Caco-2 (cell line): ENCODE measurements around the gene FCN3. TPM values are rescaled to one million over a fixed set of nuclear protein-coding genes. Genes with fewer than 3 reads are reported as not detected.

Source experiments
- BruUV-seq: library from RNA; stranded (reverse); fragments of 400-500 nt; replicated peaks from 2 replicates; lab custom pipeline; 2021; lab: Mats Ljungman, UMichigan
- CTCF ChIA-PET: fragments of 300-600 bp; sonication (Branson Sonifier 250); formaldehyde crosslinking; loops from one replicate; lab custom pipeline; 2022; ENCODE audit warnings: antibody characterized with exemption; lab: Charles Lee
- POLR2A ChIA-PET: fragments of 300-600 bp; sonication (Branson Sonifier 250); formaldehyde crosslinking; loops from one replicate; lab custom pipeline; 2022; ENCODE audit warnings: antibody characterized with exemption; lab: Charles Lee
- DNase-seq, 2 experiments: peaks; one replicate each; pipeline versions ENCODE4 v3.0.0 to v3.0.0-alpha.2; 2020 to 2022
- H3K27me3 ChIP-seq: replicated peaks from 2 replicates; pipeline ENCODE4 v1.6.0; 2011; ENCODE audit warnings: low read length; ENCODE audit not compliant: control insufficient read depth, insufficient read depth
- H3K36me3 ChIP-seq: 2 replicates; pipeline ENCODE4 v1.5.1; 2011; ENCODE audit warnings: low read length; ENCODE audit not compliant: control insufficient read depth, insufficient read depth
- H3K4me1 ChIP-seq: fragments of 250-450 bp; sonication (Bioruptor Pico); 2 replicates; pipeline ENCODE4 v1.5.1; 2020; ENCODE audit warnings: mild to moderate bottlenecking
- H3K4me3 ChIP-seq: 2 replicates; pipeline ENCODE4 v1.5.1; 2011; ENCODE audit warnings: low read depth, mild to moderate bottlenecking, control low read depth, low read length
- H3K9me3 ChIP-seq: fragments of 250-450 bp; sonication (Bioruptor Pico); 2 replicates; pipeline ENCODE4 v1.5.1; 2020; ENCODE audit warnings: mild to moderate bottlenecking, moderate library complexity
- H3K27ac Mint-ChIP-seq: one replicate; pipeline ENCODE4 v1.8.0; 2022; ENCODE audit warnings: mixed read lengths; ENCODE audit not compliant: unreplicated experiment
- H3K27me3 Mint-ChIP-seq: one replicate; pipeline ENCODE4 v1.8.0; 2022; ENCODE audit warnings: mixed read lengths; ENCODE audit not compliant: insufficient read depth, unreplicated experiment
- H3K36me3 Mint-ChIP-seq: one replicate; pipeline ENCODE4 v1.8.0; 2022; ENCODE audit warnings: mild to moderate bottlenecking, mixed read lengths; ENCODE audit not compliant: insufficient read depth, unreplicated experiment
- H3K4me1 Mint-ChIP-seq: one replicate; pipeline ENCODE4 v1.8.0; 2022; ENCODE audit warnings: low read depth, mixed read lengths; ENCODE audit not compliant: unreplicated experiment
- H3K4me3 Mint-ChIP-seq: one replicate; pipeline ENCODE4 v1.8.0; 2022; ENCODE audit warnings: mild to moderate bottlenecking, moderate library complexity, mixed read lengths; ENCODE audit not compliant: unreplicated experiment
- H3K9me3 Mint-ChIP-seq: one replicate; pipeline ENCODE4 v1.8.0; 2022; ENCODE audit warnings: mixed read lengths; ENCODE audit not compliant: unreplicated experiment
- intact Hi-C: fragments of 100-400 bp; cut with micrococcal nuclease; formaldehyde crosslinking; loops from one replicate; pipeline ENCODE4 v1.10.0; 2022; ENCODE audit not compliant: unreplicated experiment
- total RNA-seq: library from RNA; stranded (reverse); gene quantifications from 2 replicates; pipeline ENCODE4 v1.2.3, GENCODE V29; 2022
- TF ChIP-seq, protein P1 (sequence below), 2 experiments: fragments of 200-600 bp in 1 of 2; IDR thresholded peaks; 1 replicate in 1 of 2; 2 replicates in 1 of 2; pipeline versions ENCODE4 v1.5.1 to v1.8.0; 2011 to 2022; ENCODE audit warnings: antibody characterized with exemption in 1 of 2, control low read depth in 1 of 2, inconsistent platforms in 1 of 2, low read depth in 1 of 2, low read length in 1 of 2, mild to moderate bottlenecking in 1 of 2, moderate library complexity in 1 of 2; ENCODE audit not compliant: insufficient read depth in 1 of 2, severe bottlenecking in 1 of 2, unreplicated experiment in 1 of 2

Gene FCN3
- total RNA-seq, 1 experiment from 2014 or later, result not detected

GRCh38 chr1:27413004-27413403, 38.4 kb upstream of the FCN3 start:
- no peaks in the 10 kb centered on the region for H3K9me3 Mint-ChIP-seq
- Histone ChIP-seq H3K4me3 (no peak overlapping the region), H3K27me3 (no peaks in the 10 kb centered on the region), H3K4me1 (no peaks in the 10 kb centered on the region), H3K36me3 (peaks cover 3% of the 10 kb centered on the region), H3K9me3 (no peaks in the 10 kb centered on the region)
- no peak overlapping the region for H3K27ac Mint-ChIP-seq
- BruUV-seq, result no TSS peak
- TF ChIP-seq, protein P1, sequence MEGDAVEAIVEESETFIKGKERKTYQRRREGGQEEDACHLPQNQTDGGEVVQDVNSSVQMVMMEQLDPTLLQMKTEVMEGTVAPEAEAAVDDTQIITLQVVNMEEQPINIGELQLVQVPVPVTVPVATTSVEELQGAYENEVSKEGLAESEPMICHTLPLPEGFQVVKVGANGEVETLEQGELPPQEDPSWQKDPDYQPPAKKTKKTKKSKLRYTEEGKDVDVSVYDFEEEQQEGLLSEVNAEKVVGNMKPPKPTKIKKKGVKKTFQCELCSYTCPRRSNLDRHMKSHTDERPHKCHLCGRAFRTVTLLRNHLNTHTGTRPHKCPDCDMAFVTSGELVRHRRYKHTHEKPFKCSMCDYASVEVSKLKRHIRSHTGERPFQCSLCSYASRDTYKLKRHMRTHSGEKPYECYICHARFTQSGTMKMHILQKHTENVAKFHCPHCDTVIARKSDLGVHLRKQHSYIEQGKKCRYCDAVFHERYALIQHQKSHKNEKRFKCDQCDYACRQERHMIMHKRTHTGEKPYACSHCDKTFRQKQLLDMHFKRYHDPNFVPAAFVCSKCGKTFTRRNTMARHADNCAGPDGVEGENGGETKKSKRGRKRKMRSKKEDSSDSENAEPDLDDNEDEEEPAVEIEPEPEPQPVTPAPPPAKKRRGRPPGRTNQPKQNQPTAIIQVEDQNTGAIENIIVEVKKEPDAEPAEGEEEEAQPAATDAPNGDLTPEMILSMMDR (IDR thresholded peaks at IDR 0.05; ENCODE audit: insufficient read depth in 1 of 2, low read depth in 1 of 2, low read length in 1 of 2, severe bottlenecking in 1 of 2, unreplicated experiment in 1 of 2), result no peak
- no peaks in the 10 kb centered on the region for H3K27me3 Mint-ChIP-seq
- ChIA-PET POLR2A (no interaction called here), CTCF (interaction anchor here (0.8 kb wide), 1 partner anchor 194 kb away, joined by 6 read pairs; no protein-coding TSS in a partner anchor)
- H3K4me1 Mint-ChIP-seq, result no peaks in the 10 kb centered on the region
- no peak for DNase-seq
- peaks cover 69% of the 10 kb centered on the region for H3K36me3 Mint-ChIP-seq
- intact Hi-C loops, result no loop called here
- no peak overlapping the region for H3K4me3 Mint-ChIP-seq

DNA sequence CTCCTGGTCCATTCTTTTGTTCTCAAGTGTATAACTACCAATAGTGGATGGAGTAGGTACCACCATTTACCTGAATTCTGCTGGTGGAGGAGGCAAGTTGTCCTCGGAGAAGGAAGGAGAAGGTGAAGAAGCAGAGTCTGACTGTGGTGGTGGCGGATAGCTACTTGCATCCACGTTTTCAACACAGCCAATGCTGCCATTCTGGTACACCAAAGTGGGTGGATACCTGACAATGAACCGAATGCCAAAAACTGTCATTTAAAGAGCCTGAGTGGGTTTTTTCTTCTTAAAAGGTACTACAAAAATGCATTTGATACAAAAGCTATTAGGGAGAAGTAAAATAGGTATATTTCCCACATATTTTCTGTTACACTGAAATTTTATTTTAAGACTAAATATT, 37.9 kb upstream of the FCN3 start:
- TF ChIP-seq, protein P1 (IDR thresholded peaks at IDR 0.05; ENCODE audit: insufficient read depth in 1 of 2, low read depth in 1 of 2, low read length in 1 of 2, severe bottlenecking in 1 of 2, unreplicated experiment in 1 of 2), result no peak
- POLR2A ChIA-PET, result no interaction called here
- no peak for DNase-seq
- intact Hi-C loops, result no loop called here
- Histone ChIP-seq H3K9me3 (no peaks in the 10 kb centered on the region), H3K4me1 (no peaks in the 10 kb centered on the region), H3K27me3 (no peaks in the 10 kb centered on the region), H3K36me3 (peaks cover 3% of the 10 kb centered on the region), H3K4me3 (no peak overlapping the region)
- Mint-ChIP-seq H3K27ac (no peak overlapping the region), H3K27me3 (no peaks in the 10 kb centered on the region), H3K36me3 (peaks cover 68% of the 10 kb centered on the region), H3K4me1 (no peaks in the 10 kb centered on the region), H3K9me3 (no peaks in the 10 kb centered on the region), H3K4me3 (no peak overlapping the region)
- BruUV-seq, result no TSS peak
- CTCF ChIA-PET, result interaction anchor here (0.8 kb wide), 1 partner anchor 195 kb away, joined by 6 read pairs; no protein-coding TSS in a partner anchor

DNA sequence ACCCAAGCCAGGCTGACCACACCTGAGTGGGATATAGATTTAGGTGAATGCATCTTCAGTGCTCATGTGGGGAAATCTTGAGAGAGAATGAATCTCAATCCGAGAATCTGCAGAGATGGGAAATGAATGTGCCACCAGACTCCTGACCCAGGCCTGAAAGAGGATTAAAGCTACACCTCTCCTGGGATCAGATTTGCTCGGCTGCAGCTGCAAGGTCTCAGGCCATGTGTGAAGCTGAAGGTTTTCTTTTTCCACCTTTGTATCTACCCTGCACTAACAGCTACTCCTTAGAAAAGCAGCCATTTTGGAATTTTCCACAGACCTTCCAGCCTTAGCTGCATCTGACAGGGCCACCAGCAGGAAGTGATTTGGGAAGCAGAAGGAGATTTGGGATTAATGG, 36.1 kb upstream of the FCN3 start:
- H3K4me3 Mint-ChIP-seq, result no peak overlapping the region
- no peaks in the 10 kb centered on the region for H3K27me3 Mint-ChIP-seq
- TF ChIP-seq, protein P1 (IDR thresholded peaks at IDR 0.05; ENCODE audit: insufficient read depth in 1 of 2, low read depth in 1 of 2, low read length in 1 of 2, severe bottlenecking in 1 of 2, unreplicated experiment in 1 of 2), result no peak
- no peaks in the 10 kb centered on the region for H3K9me3 ChIP-seq
- peaks cover 50% of the 10 kb centered on the region for H3K36me3 Mint-ChIP-seq
- DNase-seq, result no peak
- H3K9me3 Mint-ChIP-seq, result no peaks in the 10 kb centered on the region
- BruUV-seq, result no TSS peak
- ChIA-PET CTCF (no interaction called here), POLR2A (no interaction called here)
- no peaks in the 10 kb centered on the region for H3K4me1 ChIP-seq
- no peak overlapping the region for H3K4me3 ChIP-seq
- H3K27me3 ChIP-seq, result no peaks in the 10 kb centered on the region
- H3K4me1 Mint-ChIP-seq, result no peaks in the 10 kb centered on the region
- intact Hi-C loops, result no loop called here
- no peak overlapping the region for H3K27ac Mint-ChIP-seq
- peaks cover 3% of the 10 kb centered on the region; the same call in 1 of the 2 replicates for H3K36me3 ChIP-seq
